Upper lobe of left lung (tissue), 6 donors: ENCODE data around the gene MYL10. TPM values are rescaled to one million over a fixed set of nuclear protein-coding genes. Genes with fewer than 3 reads are reported as not detected.

Experiments used
- ATAC-seq, 2 donors: fragments of 200-7000 bp; cut with Tn5 transposase; one replicate each; pipeline ENCODE4 v1.9.1; 2022; ENCODE audit warnings: mild to moderate bottlenecking in 2 of 2, moderate library complexity in 2 of 2; ENCODE audit not compliant: low FRiP score in 2 of 2
- DNase-seq, 2 donors: peaks; one replicate each; pipeline ENCODE4 v3.0.0-alpha.2; 2019 to 2020
- H3K27ac ChIP-seq, 4 donors: fragments of 200-600 bp; sonication (generic); one replicate each; pipeline ENCODE4 v1.5.1; 2016 to 2019
- H3K27me3 ChIP-seq, 4 donors: fragments of 200-600 bp; sonication (generic); one replicate each; pipeline ENCODE4 v1.5.1; 2017 to 2019
- H3K36me3 ChIP-seq, 4 donors: fragments of 200-600 bp; sonication (generic); one replicate each; pipeline ENCODE4 v1.5.1; 2016 to 2019
- H3K4me1 ChIP-seq, 4 donors: fragments of 200-600 bp; sonication (generic); one replicate each; pipeline ENCODE4 v1.5.1; 2018 to 2019
- H3K4me3 ChIP-seq, 4 donors: fragments of 200-600 bp; sonication (generic); one replicate each; pipeline ENCODE4 v1.5.1; 2017 to 2019; ENCODE audit warnings: mild to moderate bottlenecking in 2 of 4, moderate library complexity in 1 of 4
- H3K9me3 ChIP-seq, 4 donors: fragments of 200-600 bp; sonication (generic); one replicate each; pipeline ENCODE4 v1.5.1; 2018 to 2019
- EP300 ChIP-seq, 4 donors: sonication (generic); formaldehyde crosslinking; IDR thresholded peaks; one replicate each; pipeline ENCODE4 v1.5.1; 2017; ENCODE audit warnings: antibody characterized with exemption in 4 of 4, control low read depth in 2 of 4
- POLR2A ChIP-seq, 4 donors: fragments of 450-650 bp; IDR thresholded peaks; one replicate each; pipeline ENCODE4 v1.5.1; 2016 to 2017; ENCODE audit warnings: antibody characterized with exemption in 4 of 4, mild to moderate bottlenecking in 2 of 4
- POLR2AphosphoS5 ChIP-seq, 2 donors: sonication (generic); formaldehyde crosslinking; IDR thresholded peaks; one replicate each; pipeline ENCODE4 v1.5.1; 2017; ENCODE audit warnings: antibody characterized with exemption in 2 of 2
- WGBS, 2 donors: methylation state at CpG; one replicate each; pipeline ENCODE4 v1.1.5; 2017 to 2018; 5-methylcytosine and 5-hydroxymethylcytosine counted together
- total RNA-seq, 6 donors: library from RNA; depleted of rRNA in 4 of 6; stranded (reverse); fragments of >200 nt in 4 of 6; gene quantifications; one replicate each; pipeline versions ENCODE4 v1.1.0 to v1.2.1, GENCODE V29; 2016 to 2021
- TF ChIP-seq, protein P1 (sequence below), 6 experiments: fragments of 450-650 bp in 4 of 6; fragments of 200-600 bp in 2 of 6; sonication (generic) in 2 of 6; IDR thresholded peaks; one replicate each; pipeline ENCODE4 v1.5.1; 2016 to 2019; ENCODE audit warnings: antibody characterized with exemption in 6 of 6
- donor health status: DM: no; HTN: no; CAD: no; lungs with moderate emphysema.
- donor health status: DM: no; HTN: yes; CAD: no; lungs with severe emphysema.

The MYL10 gene
- total RNA-seq, 6 donors from 2014 or later = not detected

DNA sequence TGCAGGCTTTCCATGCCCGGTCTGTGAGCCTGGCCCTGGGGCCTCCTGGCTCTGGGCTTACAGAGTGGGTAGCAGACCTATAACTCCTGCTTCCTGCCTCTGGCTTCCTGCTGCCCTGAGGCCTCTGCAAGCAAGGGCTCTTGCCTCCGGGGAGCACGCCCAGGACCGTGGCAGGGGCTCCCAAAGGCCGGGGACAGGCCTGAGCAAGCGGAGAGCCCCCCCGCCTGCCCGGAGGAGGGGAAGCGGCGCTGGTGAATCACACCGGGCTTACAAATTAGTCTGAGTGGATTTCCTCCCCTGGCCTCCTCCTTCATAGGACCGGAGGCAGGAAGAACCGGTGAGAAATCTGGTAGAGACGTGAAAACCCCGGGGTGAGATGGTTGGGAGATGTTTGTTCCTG is 1.5 kb upstream of the MYL10 start:
- Histone ChIP-seq H3K36me3 (no peaks in the 10 kb centered on the region), H3K27ac (no peak overlapping the region), H3K4me1 (no peaks in the 10 kb centered on the region), H3K9me3 (peaks cover 0 to 5% (median 0%) of the 10 kb centered on the region in 4 donors), H3K4me3 (no peak overlapping the region), H3K27me3 (no peaks in the 10 kb centered on the region)
- WGBS, 2 donors = 31 to 42% methylated on average over 14 of the region's 15 CpGs
- ATAC-seq (no peak), DNase-seq (no peak)
- TF ChIP-seq POLR2A (IDR thresholded peaks at IDR 0.05) = no peak

DNA sequence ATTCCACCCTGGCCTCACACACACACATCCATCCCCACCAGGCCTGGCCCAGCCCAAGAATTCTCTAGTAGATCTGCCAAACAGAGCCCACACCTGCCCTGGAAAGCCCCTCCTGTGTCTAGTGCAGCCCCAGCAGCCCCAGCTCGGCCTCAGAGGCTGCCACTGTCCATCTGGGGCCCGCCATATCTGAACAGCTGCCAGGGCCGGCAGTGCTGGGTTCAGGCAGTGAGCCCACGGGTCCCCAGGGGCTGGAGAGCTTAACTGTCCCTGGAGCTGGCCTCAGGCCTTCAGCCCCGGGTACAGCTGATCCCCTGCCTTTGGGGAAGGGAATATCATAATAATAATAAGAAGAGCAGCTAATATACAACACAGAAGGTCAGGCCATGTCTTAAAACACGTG is 574 bp downstream of the MYL10 start:
- WGBS, 2 donors = 69 to 80% methylated on average over 4 to 6 of the region's 6 CpGs

DNA sequence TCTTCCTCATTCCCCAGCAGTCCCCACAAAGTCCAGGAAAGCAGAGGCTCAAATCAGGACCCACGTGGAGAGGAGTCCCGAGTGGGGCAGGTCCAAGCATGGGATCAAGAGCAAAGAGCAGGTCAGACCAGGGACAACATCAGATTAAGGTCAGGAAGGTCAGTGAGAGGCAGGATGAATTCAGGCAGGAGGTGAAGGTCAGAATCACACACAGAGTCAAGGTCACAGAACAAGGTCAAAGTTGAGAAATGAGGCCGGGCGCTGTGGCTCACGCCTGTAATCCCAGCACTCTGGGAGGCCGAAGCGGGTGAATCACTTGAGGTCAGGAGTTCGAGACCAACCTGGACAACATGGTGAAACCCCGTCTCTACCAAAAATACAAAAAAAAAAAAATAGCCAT is 2.3 kb downstream of the MYL10 start:
- DNase-seq (no peak), ATAC-seq (no peak)
- Histone ChIP-seq H3K4me3 (no peak overlapping the region), H3K36me3 (no peaks in the 10 kb centered on the region), H3K27ac (no peak overlapping the region), H3K4me1 (no peaks in the 10 kb centered on the region), H3K9me3 (no peaks in the 10 kb centered on the region), H3K27me3 (no peaks in the 10 kb centered on the region)
- TF ChIP-seq POLR2A (IDR thresholded peaks at IDR 0.05) (no peak), EP300 (IDR thresholded peaks at IDR 0.05) (no peak), POLR2AphosphoS5 (IDR thresholded peaks at IDR 0.05) (no peak)
- TF ChIP-seq, protein P1, sequence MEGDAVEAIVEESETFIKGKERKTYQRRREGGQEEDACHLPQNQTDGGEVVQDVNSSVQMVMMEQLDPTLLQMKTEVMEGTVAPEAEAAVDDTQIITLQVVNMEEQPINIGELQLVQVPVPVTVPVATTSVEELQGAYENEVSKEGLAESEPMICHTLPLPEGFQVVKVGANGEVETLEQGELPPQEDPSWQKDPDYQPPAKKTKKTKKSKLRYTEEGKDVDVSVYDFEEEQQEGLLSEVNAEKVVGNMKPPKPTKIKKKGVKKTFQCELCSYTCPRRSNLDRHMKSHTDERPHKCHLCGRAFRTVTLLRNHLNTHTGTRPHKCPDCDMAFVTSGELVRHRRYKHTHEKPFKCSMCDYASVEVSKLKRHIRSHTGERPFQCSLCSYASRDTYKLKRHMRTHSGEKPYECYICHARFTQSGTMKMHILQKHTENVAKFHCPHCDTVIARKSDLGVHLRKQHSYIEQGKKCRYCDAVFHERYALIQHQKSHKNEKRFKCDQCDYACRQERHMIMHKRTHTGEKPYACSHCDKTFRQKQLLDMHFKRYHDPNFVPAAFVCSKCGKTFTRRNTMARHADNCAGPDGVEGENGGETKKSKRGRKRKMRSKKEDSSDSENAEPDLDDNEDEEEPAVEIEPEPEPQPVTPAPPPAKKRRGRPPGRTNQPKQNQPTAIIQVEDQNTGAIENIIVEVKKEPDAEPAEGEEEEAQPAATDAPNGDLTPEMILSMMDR (IDR thresholded peaks at IDR 0.05) = no peak
- WGBS, 2 donors = 82 to 85% methylated on average over 9 of the region's 9 CpGs

More for the DNA sequence above, 574 bp downstream of the MYL10 start:
- Histone ChIP-seq H3K4me1 (no peaks in the 10 kb centered on the region), H3K27ac (no peak overlapping the region), H3K36me3 (no peaks in the 10 kb centered on the region), H3K27me3 (no peaks in the 10 kb centered on the region), H3K9me3 (peaks cover 0 to 5% (median 0%) of the 10 kb centered on the region in 4 donors), H3K4me3 (no peak overlapping the region)
- TF ChIP-seq, protein P1 (IDR thresholded peaks at IDR 0.05) = no peak
- TF ChIP-seq POLR2AphosphoS5 (IDR thresholded peaks at IDR 0.05) (no peak), EP300 (IDR thresholded peaks at IDR 0.05) (no peak), POLR2A (IDR thresholded peaks at IDR 0.05) (no peak)
- DNase-seq (no peak), ATAC-seq (no peak)

DNA sequence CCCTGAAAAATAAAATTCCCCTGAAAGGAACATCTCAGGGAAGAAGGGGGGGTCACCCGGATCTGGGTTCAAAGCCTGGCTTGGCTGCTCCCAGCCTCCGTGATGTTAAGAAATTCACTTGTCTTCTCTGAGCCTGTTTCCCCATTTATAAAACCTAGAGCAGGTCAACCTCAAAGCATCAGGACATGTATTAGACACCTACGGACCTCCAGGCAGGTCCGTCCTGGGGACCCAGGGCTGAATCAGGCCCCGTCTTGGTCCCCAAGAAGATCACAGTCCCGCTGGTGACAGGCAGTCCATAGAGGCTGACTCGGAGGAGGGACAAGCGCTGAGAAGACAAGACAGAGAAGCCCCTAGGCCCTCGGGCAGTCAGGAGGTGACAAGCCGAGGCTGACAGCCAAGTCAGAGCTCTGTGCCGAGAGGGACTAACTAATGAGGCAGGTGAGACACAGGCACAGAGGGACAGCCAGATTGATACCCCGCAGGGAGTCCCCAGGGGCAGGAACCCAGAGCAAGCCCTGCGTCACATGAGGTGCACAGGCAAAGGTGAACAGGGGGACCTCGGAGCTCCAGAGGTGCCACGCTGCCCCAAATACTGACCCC is 2.9 kb downstream of the MYL10 start:
- 67 to 69% methylated on average over 14 to 15 of the region's 15 CpGs for WGBS, 2 donors
- TF ChIP-seq, protein P1 (IDR thresholded peaks at IDR 0.05) = no peak
- no peak for TF ChIP-seq POLR2A (IDR thresholded peaks at IDR 0.05)
- no peak for TF ChIP-seq POLR2AphosphoS5 (IDR thresholded peaks at IDR 0.05)
- no peak for TF ChIP-seq EP300 (IDR thresholded peaks at IDR 0.05)
- Histone ChIP-seq H3K36me3 (no peaks in the 10 kb centered on the region), H3K27ac (no peak overlapping the region), H3K4me1 (no peaks in the 10 kb centered on the region), H3K9me3 (no peaks in the 10 kb centered on the region), H3K4me3 (no peak overlapping the region), H3K27me3 (no peaks in the 10 kb centered on the region)
- peak in 1 of 2 donors; percentile 42 for DNase-seq
- ATAC-seq = no peak

DNA sequence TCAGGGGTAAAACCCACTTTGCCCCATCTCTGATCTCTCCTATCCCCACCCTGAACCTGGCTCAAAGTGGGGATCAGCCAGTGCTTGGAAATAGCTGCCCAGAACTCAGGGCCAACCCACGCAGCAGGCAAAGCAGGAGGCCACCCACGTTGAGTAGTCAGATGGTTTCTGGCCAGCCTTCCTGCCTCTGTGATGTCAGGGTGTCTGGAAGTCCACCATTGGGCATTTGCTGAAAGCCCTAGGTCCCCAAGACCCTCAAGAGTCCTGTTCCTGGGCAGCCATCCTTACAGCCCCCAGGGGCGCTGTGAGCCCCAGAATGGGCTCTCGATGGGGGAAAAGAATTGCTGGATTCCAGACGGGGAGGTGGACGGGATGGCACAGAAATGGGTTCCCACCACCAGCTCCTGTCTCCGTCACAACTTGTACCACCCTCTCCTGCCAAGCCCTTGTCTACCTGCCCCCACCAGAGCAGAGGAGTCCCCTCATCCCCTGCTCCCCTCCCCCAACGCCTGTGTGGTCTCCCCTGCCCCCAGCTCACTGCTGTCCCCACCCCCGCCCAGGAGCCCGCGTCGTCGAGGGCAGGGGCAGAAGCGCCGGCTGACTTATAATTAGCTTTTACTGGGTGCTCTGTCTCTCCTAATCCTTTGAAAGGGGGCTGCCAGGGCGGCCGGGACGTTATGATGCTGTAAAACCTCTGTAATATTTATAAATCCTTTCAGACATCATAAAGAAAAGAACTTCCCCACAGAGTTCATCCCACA is 3.9 kb downstream of the MYL10 start:
- ATAC-seq = peak in 1 of 2 donors; percentile 35

More for the DNA sequence above, 3.9 kb downstream of the MYL10 start:
- no peaks in the 10 kb centered on the region for H3K4me1 ChIP-seq
- H3K27me3 ChIP-seq = no peaks in the 10 kb centered on the region
- H3K27ac ChIP-seq = no peak overlapping the region
- no peak for DNase-seq
- H3K9me3 ChIP-seq = no peaks in the 10 kb centered on the region
- TF ChIP-seq POLR2A (IDR thresholded peaks at IDR 0.05) = no peak
- TF ChIP-seq, protein P1 (IDR thresholded peaks at IDR 0.05) = no peak
- no peak for TF ChIP-seq POLR2AphosphoS5 (IDR thresholded peaks at IDR 0.05)
- TF ChIP-seq EP300 (IDR thresholded peaks at IDR 0.05) = no peak
- no peak overlapping the region for H3K4me3 ChIP-seq
- H3K36me3 ChIP-seq = no peaks in the 10 kb centered on the region
- WGBS, 2 donors = 12 to 18% methylated on average over 11 to 17 of the region's 18 CpGs
